GM18511 (cell line): Measurements from ENCODE around the gene SNX13.
A peak's percentile ranks its signal among the peaks of the same experiment; 100 is the strongest.

ENCODE experiments used
- ATAC-seq: cut with Tn5 transposase; IDR thresholded peaks from one replicate; pipeline ENCODE4 v1.9.1; 2021; ENCODE audit warnings: mild to moderate bottlenecking, moderate library complexity; ENCODE audit not compliant: unreplicated experiment

SNX13 gene

DNA sequence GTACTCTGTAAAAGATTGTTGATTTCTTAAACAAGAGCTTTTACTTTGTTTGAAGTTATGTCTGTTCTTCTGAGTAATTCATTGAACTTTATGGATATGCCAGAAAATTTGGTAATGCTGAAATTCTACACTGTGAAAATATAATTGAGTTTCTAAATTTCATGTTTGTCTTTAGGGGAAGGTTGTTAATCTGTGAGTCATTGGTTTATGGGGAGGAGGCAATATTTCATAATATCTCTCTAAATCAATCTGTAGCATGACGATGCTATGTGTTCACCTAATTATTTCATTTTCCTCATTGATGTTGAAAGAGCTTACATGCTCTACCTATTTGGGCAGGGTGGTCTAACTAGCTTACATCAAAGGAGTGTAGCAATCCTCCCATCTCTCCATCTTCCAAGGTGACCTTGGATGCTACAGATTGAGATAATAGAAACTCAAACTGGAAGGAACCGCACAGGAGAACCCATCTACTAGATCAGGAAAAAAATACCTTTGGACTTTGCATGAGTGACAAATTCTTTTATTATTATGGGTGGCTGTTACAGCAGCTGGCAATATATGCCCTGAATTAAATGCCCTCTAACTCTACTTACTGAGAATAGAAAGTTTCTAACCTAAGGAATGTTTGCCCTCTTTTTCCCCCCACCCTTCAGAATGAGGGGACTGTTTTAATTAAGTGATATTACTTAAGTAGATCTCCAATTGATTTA is 8.4 kb upstream of the SNX13 start:
- ATAC-seq = no peak

DNA sequence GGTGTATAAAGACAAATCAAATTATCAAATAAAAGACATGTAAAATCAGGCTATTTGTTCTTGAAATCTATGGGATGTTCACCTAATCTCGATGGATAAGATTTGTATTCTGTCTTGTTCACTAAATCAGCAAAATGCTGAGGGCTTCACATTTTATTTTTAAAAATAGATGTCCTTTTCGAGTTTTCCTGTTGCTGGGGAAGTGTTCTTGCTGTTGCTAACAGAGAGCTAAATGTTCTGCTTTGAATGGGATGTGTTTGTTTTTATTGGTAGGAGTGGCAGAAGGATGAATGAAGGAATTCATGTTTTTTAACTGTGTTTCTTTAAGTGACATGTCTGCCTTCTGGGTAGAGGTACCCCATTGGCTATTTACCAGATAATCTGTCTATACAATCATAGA is 7.3 kb upstream of the SNX13 start:
- no peak for ATAC-seq

DNA sequence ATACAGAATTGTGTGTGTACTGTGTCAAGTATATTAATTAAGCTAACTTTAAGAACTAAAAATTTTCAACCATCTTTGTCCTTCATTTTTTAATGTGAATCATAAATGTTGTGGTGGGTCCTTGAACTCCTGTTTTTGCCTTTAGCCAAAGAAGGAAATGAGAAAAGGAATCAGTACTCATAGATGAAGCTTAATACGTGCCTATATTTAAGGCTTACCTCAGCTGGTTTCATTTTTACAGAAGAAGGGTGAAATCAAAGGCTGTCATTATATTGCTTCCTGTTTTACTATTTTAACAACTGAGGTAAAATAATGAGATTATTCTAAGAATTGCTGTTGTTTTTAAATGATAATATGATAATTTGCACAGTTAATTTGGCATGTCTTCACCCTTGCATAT is 6.3 kb upstream of the SNX13 start:
- peak; percentile 81 for ATAC-seq

DNA sequence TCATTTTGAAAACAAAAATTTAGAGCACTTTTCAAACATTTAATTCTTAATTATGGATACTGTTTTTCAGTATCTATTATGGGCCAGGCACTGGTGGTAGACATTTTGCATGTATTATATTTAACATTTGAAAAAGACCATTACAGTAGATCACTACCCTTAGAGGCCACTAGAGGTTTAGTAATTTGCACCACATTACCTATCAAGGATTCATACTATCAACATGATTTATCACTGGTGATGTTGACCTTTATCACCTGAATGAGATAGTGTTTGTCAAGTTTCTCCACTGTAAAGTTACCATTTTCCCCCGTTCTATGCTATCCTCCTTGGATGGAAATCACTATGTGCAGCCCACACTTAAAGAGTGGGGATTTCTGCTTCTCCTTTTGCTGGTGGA is 4.4 kb upstream of the SNX13 start:
- ATAC-seq = no peak

DNA sequence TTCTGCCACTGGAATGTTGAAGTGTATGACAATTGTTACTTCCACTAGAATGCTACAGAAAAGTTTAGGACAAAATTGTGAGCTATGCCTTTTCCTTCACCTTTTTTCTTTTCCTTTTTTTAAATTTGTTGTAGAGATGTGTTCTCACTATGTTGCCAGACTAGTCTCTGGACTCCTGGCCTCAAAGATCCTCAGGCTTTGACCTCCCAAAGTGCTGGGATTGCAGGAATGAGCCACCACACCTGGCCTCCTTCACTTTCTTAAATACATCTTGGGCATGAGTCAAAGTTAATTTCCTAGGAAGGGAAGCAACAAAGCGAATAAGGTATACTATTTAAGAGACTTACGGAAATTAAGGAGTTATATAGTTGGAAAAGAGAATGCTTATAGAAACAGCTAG is 2.7 kb upstream of the SNX13 start:
- ATAC-seq = no peak

DNA sequence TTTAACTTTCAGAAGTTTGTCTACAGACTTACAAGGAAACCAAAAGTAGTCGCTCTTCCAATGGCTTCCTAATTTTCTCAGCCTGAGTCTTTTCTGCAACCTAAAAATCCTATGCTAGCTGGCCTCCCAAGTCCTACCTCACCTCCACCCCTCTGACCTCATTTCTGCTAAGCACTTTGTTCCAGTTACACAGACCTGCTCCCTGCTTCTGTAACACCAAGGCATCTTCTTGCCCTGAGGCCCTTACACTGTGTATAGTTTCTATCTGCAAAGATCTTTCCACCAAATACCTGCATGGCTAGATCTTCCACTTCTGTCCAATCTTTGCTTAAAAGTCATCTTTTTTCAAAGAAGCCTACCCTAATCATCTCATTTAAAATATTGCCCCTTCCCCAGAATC is 1.9 kb upstream of the SNX13 start:
- no peak for ATAC-seq

DNA sequence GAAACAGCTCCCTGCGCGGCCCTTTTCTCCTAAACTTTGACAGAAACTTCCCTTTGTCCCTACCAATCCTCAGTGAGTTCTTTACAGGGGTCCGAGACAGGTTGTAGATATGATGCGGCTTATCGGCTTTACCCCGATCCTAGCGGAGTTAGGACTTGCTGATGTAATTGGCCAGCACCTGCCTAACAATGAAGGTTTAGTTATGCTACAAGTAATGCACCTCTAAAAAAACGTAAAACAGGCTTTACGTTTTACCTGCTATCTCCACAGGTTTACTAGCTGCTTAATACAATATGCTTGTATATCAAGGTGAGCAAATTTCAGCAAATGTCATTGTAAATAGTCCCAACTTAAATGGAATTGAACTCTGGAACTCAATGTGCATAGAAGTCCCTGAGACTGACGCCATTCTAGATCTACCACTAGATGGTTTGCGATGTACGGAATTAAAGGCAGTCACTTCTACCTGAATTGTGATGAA is 697 bp upstream of the SNX13 start:
- peak; percentile 3 for ATAC-seq

DNA sequence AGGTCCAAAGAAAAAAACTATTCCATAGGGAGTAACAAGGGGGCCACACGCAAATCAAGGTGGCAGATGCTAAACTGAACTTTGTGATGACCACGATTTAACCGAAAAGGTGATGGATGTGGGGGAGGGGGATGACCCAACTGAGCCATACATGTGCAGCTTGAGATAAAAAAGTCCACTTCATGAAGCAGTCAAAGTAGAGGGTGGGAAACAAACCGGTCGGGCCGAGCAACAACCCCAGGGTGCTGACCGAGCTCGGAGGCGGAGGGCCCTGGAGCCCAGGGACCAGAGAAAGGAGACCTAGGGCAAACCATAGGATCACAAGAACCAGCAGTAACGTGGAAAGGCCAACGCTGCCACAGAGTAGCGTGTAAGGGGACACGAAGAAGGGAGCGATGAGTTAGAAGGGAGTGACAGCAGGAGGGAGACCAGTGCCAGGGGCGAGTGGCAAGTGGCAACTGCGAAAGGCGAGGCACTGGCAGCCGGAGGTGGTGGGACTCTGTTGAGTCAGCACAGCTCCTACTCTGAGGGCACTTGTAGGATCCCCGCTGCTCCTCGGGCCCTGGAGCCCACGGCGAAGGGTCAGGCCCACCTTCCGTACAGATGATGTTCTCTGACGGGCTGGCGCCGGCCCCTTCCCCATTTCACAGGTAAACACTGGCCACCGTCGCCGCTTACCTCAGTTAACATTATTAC is 540 bp downstream of the SNX13 start:
- peak; percentile 48 for ATAC-seq

DNA sequence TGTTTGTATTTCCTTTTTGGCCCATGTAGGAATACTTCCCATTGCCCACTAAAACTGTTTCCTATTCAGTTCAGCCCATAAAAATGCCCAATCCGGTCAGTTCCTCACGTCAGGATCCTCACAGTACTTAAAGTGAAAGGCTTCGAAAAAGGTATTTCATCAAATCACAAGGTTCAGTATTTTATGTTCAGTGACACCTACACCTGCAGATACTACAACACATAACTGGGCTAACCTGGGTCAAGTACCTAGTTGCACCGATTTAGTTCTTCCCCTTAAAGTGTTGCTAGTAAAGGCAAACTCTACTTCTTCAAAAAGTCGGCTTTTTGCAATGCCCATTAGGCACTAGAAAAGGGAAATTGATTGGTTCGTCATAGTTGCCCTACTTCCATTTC is 1.1 kb downstream of the SNX13 start:
- ATAC-seq = no peak

DNA sequence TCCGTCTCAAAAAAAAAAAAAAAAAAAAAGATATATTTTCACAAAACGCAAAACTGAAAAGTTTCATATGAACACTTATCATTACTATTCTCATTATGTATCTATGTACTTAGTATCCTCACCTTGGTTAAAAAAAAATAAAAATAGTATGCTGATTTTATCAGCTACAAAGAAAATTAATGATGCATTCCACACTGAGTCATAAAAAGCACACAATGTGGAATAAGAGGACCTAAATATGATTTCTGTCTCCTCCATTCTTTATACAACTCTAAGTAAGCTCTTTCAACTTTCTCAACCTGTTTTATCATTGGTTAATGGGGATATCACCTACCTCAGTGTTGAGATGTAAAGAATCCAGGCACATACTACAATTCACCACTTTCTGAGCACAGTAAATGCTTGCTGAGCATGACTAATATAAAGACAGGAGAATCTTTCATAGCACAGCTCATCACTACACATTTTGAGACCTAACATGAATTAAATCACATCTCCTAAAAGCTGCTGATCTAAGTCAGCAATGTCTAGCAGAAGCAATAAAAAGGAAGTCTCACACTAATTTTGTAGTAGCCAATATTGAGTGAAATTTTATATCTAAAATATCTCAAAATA is 2.7 kb downstream of the SNX13 start:
- no peak for ATAC-seq

DNA sequence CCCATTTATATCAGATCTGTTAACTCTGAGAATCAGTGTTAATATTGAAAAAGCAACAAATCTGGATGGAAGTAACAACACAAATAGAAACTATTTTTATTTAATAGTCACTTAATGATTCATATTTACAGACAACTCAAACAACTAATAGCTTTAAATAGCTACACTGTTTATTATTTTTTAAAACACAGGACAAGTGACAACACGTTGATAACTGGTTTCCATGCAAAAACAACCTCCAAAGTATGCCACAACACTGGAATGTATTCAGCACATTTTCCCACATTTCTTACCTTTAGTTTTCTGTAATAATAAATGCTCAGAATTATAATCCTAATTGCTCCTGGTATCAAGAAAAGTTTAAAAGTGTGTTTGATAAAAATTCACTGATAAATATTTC is 4.0 kb downstream of the SNX13 start:
- ATAC-seq = no peak

DNA sequence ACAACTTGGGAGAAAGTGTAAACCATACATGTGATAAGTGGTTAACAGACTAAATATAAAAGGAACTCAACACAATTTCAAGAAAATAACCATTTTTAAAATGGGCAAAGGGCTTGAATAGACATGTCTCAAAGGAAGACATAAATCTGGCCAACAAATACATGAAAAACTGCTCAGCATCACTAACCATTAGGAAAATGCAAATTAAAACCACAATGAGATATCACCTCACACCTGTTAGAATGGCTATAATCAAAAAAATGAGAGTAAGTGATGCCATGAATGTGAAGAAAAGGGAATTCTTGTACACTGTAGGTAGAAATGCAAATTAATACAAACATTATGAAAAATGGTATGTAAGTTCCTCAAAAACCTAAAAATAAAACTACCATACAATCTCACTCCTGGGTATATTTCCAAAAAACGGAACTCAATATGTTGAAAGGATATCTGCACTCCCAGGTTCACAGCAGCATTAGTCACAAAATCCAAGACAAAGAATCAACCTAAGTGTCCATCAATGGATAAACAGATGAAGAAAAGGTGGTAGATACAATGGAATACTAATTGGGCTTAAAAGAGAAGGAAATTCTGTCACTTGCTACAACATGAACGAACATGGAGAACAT is 5.6 kb downstream of the SNX13 start:
- ATAC-seq = no peak

DNA sequence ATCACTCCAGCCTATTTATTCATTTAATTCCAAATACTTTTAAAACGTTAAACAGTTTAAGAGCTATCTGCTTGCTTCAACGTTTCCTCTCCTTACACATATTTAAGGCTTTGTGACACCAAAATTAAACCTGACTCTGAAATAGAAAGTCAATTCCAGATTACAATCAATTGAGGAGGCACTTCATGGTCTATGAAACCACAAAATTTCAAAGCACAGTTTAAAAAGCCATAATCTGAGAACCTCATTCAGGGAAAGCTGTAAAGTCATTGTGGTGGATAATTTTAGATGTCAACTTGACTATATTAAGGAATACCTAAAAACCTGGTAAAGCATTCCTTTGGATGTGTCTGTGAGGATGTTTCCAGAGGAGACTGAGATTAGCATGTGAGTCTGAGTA is 6.2 kb downstream of the SNX13 start:
- ATAC-seq = no peak

DNA sequence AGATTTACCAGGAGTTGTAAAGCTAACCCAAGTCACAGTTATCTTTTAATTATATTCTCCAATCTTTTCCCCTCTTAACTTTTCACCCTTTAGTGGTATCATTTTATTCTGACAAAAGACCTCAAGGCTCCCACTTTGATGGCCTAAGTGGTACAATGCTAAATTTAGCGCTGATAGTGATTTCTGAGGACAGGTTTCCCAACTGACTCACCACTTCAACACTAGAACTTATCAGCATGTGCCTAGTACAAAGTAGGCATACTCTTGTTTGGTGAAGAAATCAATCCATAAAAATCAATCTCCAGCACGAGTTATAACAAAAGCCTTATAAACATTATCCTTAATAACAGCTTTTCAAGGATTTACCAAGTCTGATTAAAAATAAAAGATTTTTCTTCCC is 7.5 kb downstream of the SNX13 start:
- ATAC-seq = no peak

DNA sequence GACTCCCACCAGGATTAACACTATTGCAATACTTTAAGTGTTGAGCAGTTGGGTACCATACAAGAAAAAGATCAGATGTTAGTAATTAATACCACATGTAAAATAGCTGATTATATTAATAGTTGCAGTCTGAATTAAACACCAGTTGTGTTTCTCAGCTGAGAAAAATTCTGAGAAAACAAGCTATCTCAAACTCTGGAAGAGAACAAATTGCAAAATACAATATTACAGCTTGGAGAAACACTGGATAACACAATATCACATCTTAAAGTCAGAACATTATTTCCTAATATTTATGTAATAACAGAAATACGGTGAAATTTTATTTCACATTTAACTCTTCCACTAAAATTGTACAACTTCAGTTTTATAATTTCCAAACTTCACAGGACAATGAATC is 9.2 kb downstream of the SNX13 start:
- no peak for ATAC-seq

DNA sequence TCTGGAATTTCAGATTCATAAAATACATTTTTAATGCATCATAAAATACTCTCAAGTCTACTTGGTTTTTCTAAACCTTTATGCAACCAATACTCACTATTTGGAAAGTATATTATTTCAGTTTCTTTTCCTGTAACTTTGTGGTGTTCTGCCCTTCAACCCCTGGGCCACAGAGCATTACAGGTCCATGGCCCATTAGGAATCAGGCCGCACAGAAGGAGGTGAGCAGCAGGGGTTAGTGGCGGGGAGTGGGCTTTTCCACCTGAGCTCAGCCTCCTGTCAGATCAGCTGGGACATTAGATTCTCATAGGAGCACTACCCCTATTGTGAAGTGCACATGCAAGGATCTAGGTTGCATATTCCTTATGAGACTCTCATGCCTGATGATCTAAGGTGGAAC is 9.7 kb downstream of the SNX13 start:
- ATAC-seq = no peak

DNA sequence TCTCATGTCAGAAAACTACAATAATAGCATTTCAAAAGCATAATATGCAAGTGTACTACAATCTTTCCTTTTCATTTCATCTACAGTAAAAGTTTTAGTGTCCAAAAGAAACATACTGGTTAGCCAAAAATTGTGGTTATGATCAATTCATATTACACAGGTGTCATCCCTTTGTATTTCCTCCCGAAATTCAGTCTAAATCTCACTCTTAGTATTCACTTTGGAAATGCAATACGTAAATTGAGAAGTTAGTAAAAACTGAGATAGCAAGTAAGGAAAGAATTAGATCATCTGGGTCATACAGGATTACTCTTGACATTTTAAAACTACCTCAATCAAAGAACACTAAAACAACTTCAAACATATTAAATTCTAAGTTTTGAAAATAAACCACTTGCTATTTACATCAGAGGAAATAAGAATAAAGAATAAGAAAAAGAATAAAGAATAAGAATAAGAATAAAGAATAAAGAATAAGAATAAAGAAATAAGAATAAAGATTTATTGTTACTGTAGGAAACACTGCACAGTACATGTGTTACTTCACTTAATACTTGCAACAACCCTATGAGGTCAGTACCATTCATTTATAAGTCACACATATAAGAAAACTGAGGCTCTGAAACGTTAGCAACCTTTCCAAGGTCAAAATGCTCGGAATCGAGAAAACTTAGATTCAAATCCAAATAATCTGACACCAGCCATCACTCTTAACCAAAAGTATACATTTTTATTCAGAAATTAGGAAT is 10.5 kb downstream of the SNX13 start:
- ATAC-seq = no peak

DNA sequence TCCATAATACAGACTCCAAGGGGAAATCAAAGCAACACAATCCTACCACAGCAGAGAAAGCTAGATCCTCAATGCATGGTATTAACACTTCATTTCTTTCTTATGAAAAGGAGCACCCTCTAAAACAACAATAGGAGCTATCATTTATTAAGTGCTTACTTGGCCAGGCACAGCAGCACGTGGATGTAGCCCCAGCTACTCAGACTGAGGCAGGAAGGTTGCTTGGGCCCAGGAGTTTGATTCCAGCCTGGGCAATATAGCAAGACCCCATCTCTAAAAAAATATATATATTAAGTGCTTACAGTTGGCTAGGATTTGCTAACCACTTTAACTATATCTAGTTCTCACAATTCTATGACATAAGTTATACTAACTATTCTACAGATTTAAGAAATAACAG is 12.2 kb downstream of the SNX13 start:
- ATAC-seq = no peak

DNA sequence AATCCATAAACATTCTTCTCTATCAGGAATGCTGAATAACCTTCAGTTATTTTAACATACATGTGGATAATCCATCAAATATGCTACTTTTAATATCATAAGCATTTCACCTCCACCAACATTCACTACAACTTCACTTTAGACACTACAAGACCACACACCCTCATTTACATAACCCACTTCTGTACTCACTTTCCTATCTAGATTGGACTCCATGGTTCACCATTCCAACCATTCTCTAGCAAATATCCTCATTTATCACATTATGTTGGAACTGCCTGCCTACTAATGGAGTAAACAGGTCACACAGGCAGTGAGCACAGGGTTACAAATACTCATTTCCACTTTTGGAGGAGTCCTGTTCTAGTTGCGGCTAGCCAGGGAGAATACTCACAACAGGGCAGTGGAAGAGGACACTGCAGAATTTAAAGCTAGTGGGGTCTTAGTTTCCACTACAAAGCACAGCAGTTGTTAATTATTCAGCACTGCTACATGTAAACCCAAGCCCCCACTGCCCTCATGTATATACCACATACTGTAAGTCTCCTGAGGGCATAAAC is 18.4 kb downstream of the SNX13 start:
- no peak for ATAC-seq

DNA sequence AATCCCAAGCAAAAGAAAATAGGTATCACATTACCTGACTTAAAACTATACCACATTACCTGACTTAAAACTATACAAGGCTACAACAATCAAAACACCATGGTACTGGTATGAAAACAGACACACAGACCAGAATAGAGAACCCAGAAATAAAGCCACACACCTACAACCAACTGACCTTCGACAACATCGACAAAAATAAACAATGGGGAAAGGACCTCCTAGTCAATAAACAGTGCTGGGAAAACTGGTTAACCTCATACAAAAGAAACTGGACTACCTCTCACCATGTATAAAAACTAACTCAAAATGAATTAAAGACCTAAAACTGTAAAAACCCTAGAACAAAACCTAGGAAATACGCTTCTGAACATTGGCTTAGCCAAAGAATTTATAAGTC is 22.5 kb downstream of the SNX13 start:
- no peak for ATAC-seq

DNA sequence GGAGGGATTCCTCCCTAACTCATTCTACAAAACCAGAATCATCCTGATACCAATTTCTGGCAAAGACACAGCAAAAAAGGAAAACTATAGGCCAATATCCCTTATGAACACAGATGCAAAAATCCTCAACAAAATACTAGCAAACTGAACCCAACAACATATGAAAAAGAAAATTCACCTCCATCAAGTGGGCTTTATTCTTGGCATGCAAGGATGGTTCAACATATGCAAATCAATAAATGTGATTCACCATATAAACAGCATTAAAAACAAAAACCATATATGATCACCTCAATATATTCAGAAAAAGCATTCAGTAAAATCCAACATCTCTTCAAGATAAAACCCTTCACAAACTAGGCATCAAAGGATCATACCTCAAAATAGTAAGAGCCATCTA is 23.5 kb downstream of the SNX13 start:
- ATAC-seq = no peak
